ENCODE data around the gene DCD.

Gene DCD

DNA sequence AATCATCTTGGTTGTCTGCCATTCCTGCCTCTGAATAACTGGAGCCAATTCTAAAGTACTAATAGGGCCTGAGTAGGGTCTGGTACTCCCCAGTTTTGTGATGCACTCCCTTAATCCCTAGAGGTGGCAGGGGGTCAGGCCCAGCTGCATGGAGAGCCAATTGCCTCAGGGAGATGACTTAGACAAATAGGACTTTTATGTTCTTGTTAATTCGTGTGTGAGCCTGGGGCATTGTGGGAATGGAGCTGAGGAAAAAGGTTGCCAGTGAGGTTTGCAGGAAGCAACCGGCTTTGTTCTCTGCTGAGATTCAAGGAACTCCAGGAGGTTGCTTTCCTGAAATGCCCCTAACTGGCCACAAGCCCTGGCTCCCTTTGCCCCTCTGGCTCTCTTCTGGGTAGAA is 6.8 kb upstream of the DCD start:
- no peaks in the 10 kb centered on the region for H3K9me2 ChIP-seq (replicated peaks; ENCODE audit: control insufficient read depth, low read length)
- no peak overlapping the region for H3K27ac ChIP-seq (ENCODE audit: low read depth, low read length)
- H4K20me1 ChIP-seq (ENCODE audit: control insufficient read depth, insufficient read depth, low read depth, low read length) = no peaks in the 10 kb centered on the region
- no peaks in the 10 kb centered on the region for H3K36me3 ChIP-seq (ENCODE audit: control insufficient read depth, low read length)
- no peaks in the 10 kb centered on the region for H3K4me1 ChIP-seq (ENCODE audit: control insufficient read depth, low read length)
- H3F3A ChIP-seq (ENCODE audit: control insufficient read depth, insufficient read depth) = no peaks in the 10 kb centered on the region
- H3K4me3 ChIP-seq (ENCODE audit: low read length) = no peak overlapping the region
- H3K9me3 ChIP-seq (ENCODE audit: control insufficient read depth, insufficient read depth, low read length) = no peaks in the 10 kb centered on the region
- H3K79me2 ChIP-seq (ENCODE audit: control insufficient read depth, low read length) = no peaks in the 10 kb centered on the region
- peaks cover 46% of the 10 kb centered on the region for H3K27me3 ChIP-seq (ENCODE audit: control insufficient read depth, low read length)
- no peak for TF ChIP-seq EZH2phosphoT487 (IDR thresholded peaks at IDR 0.05; ENCODE audit: borderline replicate concordance, low read length)
- TF ChIP-seq, protein P1, sequence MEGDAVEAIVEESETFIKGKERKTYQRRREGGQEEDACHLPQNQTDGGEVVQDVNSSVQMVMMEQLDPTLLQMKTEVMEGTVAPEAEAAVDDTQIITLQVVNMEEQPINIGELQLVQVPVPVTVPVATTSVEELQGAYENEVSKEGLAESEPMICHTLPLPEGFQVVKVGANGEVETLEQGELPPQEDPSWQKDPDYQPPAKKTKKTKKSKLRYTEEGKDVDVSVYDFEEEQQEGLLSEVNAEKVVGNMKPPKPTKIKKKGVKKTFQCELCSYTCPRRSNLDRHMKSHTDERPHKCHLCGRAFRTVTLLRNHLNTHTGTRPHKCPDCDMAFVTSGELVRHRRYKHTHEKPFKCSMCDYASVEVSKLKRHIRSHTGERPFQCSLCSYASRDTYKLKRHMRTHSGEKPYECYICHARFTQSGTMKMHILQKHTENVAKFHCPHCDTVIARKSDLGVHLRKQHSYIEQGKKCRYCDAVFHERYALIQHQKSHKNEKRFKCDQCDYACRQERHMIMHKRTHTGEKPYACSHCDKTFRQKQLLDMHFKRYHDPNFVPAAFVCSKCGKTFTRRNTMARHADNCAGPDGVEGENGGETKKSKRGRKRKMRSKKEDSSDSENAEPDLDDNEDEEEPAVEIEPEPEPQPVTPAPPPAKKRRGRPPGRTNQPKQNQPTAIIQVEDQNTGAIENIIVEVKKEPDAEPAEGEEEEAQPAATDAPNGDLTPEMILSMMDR (IDR thresholded peaks at IDR 0.05; ENCODE audit: low read depth, low read length, poor library complexity, severe bottlenecking) = no peak
- no peak overlapping the region for H3K4me2 ChIP-seq (ENCODE audit: low read length)

- Histone ChIP-seq H3F3A (ENCODE audit: control insufficient read depth, insufficient read depth) (no peaks in the 10 kb centered on the region), H3K27ac (ENCODE audit: low read depth, low read length) (no peak overlapping the region), H3K9me3 (ENCODE audit: control insufficient read depth, insufficient read depth, low read length) (no peaks in the 10 kb centered on the region), H3K27me3 (ENCODE audit: control insufficient read depth, low read length) (peaks cover 46% of the 10 kb centered on the region), H3K4me2 (ENCODE audit: low read length) (no peak overlapping the region), H4K20me1 (ENCODE audit: control insufficient read depth, insufficient read depth, low read depth, low read length) (no peaks in the 10 kb centered on the region), H3K79me2 (ENCODE audit: control insufficient read depth, low read length) (no peaks in the 10 kb centered on the region), H3K36me3 (ENCODE audit: control insufficient read depth, low read length) (no peaks in the 10 kb centered on the region), H3K4me3 (ENCODE audit: low read length) (no peak overlapping the region), H3K9me2 (replicated peaks; ENCODE audit: control insufficient read depth, low read length) (no peaks in the 10 kb centered on the region), H3K4me1 (ENCODE audit: control insufficient read depth, low read length) (no peaks in the 10 kb centered on the region)
- TF ChIP-seq EZH2phosphoT487 (IDR thresholded peaks at IDR 0.05; ENCODE audit: borderline replicate concordance, low read length) = no peak
- TF ChIP-seq, protein P1 (IDR thresholded peaks at IDR 0.05; ENCODE audit: low read depth, low read length, poor library complexity, severe bottlenecking) = no peak
Measured at GRCh38 chr12:54653025-54653424, 4.9 kb upstream of the DCD start.

DNA sequence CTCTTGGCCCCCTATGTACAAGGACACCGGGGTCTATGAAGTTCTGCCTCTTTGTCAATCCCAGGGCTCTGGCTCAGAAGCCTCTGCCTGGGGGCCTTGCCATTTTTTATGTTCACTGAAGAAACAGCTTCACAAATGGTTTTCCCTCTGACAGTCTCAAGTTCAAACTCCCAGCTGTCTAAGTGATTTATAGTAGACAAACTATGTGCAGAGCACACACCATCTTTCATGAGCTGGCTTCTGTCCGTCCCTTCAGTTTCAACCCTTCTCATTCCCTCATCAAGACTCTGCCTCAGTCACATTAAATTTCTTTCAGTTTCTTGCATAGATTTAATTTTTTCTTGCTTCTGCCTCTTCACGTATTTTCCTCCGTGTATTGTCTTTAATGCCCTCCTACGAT is 2.7 kb upstream of the DCD start:
- Histone ChIP-seq H3K27me3 (ENCODE audit: control insufficient read depth, low read length) (peaks cover 40% of the 10 kb centered on the region), H4K20me1 (ENCODE audit: control insufficient read depth, insufficient read depth, low read depth, low read length) (no peaks in the 10 kb centered on the region), H3K4me3 (ENCODE audit: low read length) (no peak overlapping the region), H3K79me2 (ENCODE audit: control insufficient read depth, low read length) (no peaks in the 10 kb centered on the region), H3K4me1 (ENCODE audit: control insufficient read depth, low read length) (no peaks in the 10 kb centered on the region), H3K9me3 (ENCODE audit: control insufficient read depth, insufficient read depth, low read length) (no peaks in the 10 kb centered on the region), H3K36me3 (ENCODE audit: control insufficient read depth, low read length) (no peaks in the 10 kb centered on the region), H3F3A (ENCODE audit: control insufficient read depth, insufficient read depth) (no peaks in the 10 kb centered on the region), H3K4me2 (ENCODE audit: low read length) (no peak overlapping the region), H3K9me2 (replicated peaks; ENCODE audit: control insufficient read depth, low read length) (no peaks in the 10 kb centered on the region), H3K27ac (ENCODE audit: low read depth, low read length) (no peak overlapping the region)
- no peak for TF ChIP-seq EZH2phosphoT487 (IDR thresholded peaks at IDR 0.05; ENCODE audit: borderline replicate concordance, low read length)
- TF ChIP-seq, protein P1 (IDR thresholded peaks at IDR 0.05; ENCODE audit: low read depth, low read length, poor library complexity, severe bottlenecking) = no peak

- no peak for TF ChIP-seq EZH2phosphoT487 (IDR thresholded peaks at IDR 0.05; ENCODE audit: borderline replicate concordance, low read length)
- TF ChIP-seq, protein P1 (IDR thresholded peaks at IDR 0.05; ENCODE audit: low read depth, low read length, poor library complexity, severe bottlenecking) = no peak
- H3K9me3 ChIP-seq (ENCODE audit: control insufficient read depth, insufficient read depth, low read length) = no peaks in the 10 kb centered on the region
- no peaks in the 10 kb centered on the region for H3K9me2 ChIP-seq (replicated peaks; ENCODE audit: control insufficient read depth, low read length)
- H3F3A ChIP-seq (ENCODE audit: control insufficient read depth, insufficient read depth) = no peaks in the 10 kb centered on the region
- H3K36me3 ChIP-seq (ENCODE audit: control insufficient read depth, low read length) = no peaks in the 10 kb centered on the region
- no peaks in the 10 kb centered on the region for H4K20me1 ChIP-seq (ENCODE audit: control insufficient read depth, insufficient read depth, low read depth, low read length)
- no peak overlapping the region for H3K4me2 ChIP-seq (ENCODE audit: low read length)
- H3K27ac ChIP-seq (ENCODE audit: low read depth, low read length) = no peak overlapping the region
- H3K4me1 ChIP-seq (ENCODE audit: control insufficient read depth, low read length) = no peaks in the 10 kb centered on the region
- no peaks in the 10 kb centered on the region for H3K79me2 ChIP-seq (ENCODE audit: control insufficient read depth, low read length)
- H3K4me3 ChIP-seq (ENCODE audit: low read length) = no peak overlapping the region
- H3K27me3 ChIP-seq (ENCODE audit: control insufficient read depth, low read length) = peaks cover 43% of the 10 kb centered on the region
Measured at GRCh38 chr12:54650409-54650808, 2.2 kb upstream of the DCD start.

Measured in DOHH2 (cell line).